Measurements from ENCODE around the gene ASTE1.

GRCh38 chr3:130971208-130971607, 55.4 kb downstream of the ASTE1 start:
- TF ChIP-seq BRD9 (IDR thresholded peaks at IDR 0.05; ENCODE audit: low read depth, partially characterized antibody) (no peak), TARDBP (IDR thresholded peaks at IDR 0.05) (no peak), ZHX1 (conservative IDR thresholded peaks at IDR 0.05; ENCODE audit: low read length) (no peak), SMARCA5 (IDR thresholded peaks at IDR 0.05) (no peak), ZBTB17 (CRISPR knock-in tag; IDR thresholded peaks at IDR 0.05) (no peak), YY1 (IDR thresholded peaks at IDR 0.05; ENCODE audit: borderline replicate concordance in 1 of 3, control insufficient read depth in 1 of 3, extremely low read depth in 1 of 3, insufficient read depth in 3 of 3, insufficient read length in 1 of 3, insufficient replicate concordance in 2 of 3, low read depth in 1 of 3, low read length in 2 of 3) (no peak), GTF2E2 (tag; IDR thresholded peaks at IDR 0.05) (no peak), HNRNPLL (IDR thresholded peaks at IDR 0.05; ENCODE audit: low read depth, low read length, poor library complexity, severe bottlenecking) (no peak), ZBTB43 (CRISPR knock-in tag; IDR thresholded peaks at IDR 0.05) (no peak), KAT8 (IDR thresholded peaks at IDR 0.05; ENCODE audit: low read depth) (no peak), TEAD2 (tag; IDR thresholded peaks at IDR 0.05) (no peak), ZNF561 (CRISPR knock-in tag; conservative IDR thresholded peaks at IDR 0.05) (no peak), HDAC6 (IDR thresholded peaks at IDR 0.05; ENCODE audit: low read depth, low read length) (no peak)
- TF ChIP-seq, protein P1, sequence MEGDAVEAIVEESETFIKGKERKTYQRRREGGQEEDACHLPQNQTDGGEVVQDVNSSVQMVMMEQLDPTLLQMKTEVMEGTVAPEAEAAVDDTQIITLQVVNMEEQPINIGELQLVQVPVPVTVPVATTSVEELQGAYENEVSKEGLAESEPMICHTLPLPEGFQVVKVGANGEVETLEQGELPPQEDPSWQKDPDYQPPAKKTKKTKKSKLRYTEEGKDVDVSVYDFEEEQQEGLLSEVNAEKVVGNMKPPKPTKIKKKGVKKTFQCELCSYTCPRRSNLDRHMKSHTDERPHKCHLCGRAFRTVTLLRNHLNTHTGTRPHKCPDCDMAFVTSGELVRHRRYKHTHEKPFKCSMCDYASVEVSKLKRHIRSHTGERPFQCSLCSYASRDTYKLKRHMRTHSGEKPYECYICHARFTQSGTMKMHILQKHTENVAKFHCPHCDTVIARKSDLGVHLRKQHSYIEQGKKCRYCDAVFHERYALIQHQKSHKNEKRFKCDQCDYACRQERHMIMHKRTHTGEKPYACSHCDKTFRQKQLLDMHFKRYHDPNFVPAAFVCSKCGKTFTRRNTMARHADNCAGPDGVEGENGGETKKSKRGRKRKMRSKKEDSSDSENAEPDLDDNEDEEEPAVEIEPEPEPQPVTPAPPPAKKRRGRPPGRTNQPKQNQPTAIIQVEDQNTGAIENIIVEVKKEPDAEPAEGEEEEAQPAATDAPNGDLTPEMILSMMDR (IDR thresholded peaks at IDR 0.05 in 2 of 3, conservative IDR thresholded peaks at IDR 0.05 in 1 of 3; ENCODE audit: insufficient read depth in 2 of 3, low read depth in 1 of 3, low read length in 3 of 3) = no peak

Data from K562 (cell line).